HPDE6-E6E7 (cell line): ENCODE measurements around the gene KCNJ18.
"Not testable (repeated sequence)": the region's sequence is repeated elsewhere in the genome, so short reads cannot be mapped to it uniquely, and the experiment has no call there.

ENCODE experiments used
- DNase-seq: peaks from one replicate; pipeline ENCODE4 v3.0.0; 2011; ENCODE audit warnings: missing footprints; ENCODE audit errors: extremely low spot score

KCNJ18 gene

GRCh38 chr17:21671437-21671836 is 20.9 kb upstream of the KCNJ18 start:
- DNase-seq, result not testable (repeated sequence)

- not testable (repeated sequence) for DNase-seq
Observed at GRCh38 chr17:21671871-21672270, 20.5 kb upstream of the KCNJ18 start.

GRCh38 chr17:21673451-21674241 is 18.7 kb upstream of the KCNJ18 start:
- not testable (repeated sequence) for DNase-seq

GRCh38 chr17:21674242-21674731 is 18.0 kb upstream of the KCNJ18 start:
- no peak for DNase-seq

GRCh38 chr17:21674891-21675738 is 17.2 kb upstream of the KCNJ18 start:
- DNase-seq, result not testable (repeated sequence)

- DNase-seq, result not testable (repeated sequence)
Observed at GRCh38 chr17:21675739-21676130, 16.6 kb upstream of the KCNJ18 start.

- DNase-seq, result no peak
Observed at GRCh38 chr17:21676281-21677111, 15.8 kb upstream of the KCNJ18 start.

GRCh38 chr17:21677126-21677910 is 15.0 kb upstream of the KCNJ18 start:
- DNase-seq, result no peak

GRCh38 chr17:21677911-21678310 is 14.4 kb upstream of the KCNJ18 start:
- DNase-seq, result no peak

- DNase-seq, result no peak
Observed at GRCh38 chr17:21678393-21679081, 13.8 kb upstream of the KCNJ18 start.

- no peak for DNase-seq
Observed at GRCh38 chr17:21679256-21680146, 12.8 kb upstream of the KCNJ18 start.

- no peak for DNase-seq
Observed at GRCh38 chr17:21680366-21680765, 12.0 kb upstream of the KCNJ18 start.

GRCh38 chr17:21680850-21681351 is 11.4 kb upstream of the KCNJ18 start:
- DNase-seq, result not testable (repeated sequence)

- DNase-seq, result not testable (repeated sequence)
Observed at GRCh38 chr17:21681576-21681975, 10.7 kb upstream of the KCNJ18 start.

- DNase-seq, result not testable (repeated sequence)
Observed at GRCh38 chr17:21682130-21682529, 10.2 kb upstream of the KCNJ18 start.

- DNase-seq, result not testable (repeated sequence)
Observed at GRCh38 chr17:21683142-21683712, 9.1 kb upstream of the KCNJ18 start.

GRCh38 chr17:21683897-21684296 is 8.4 kb upstream of the KCNJ18 start:
- DNase-seq, result not testable (repeated sequence)

- not testable (repeated sequence) for DNase-seq
Observed at GRCh38 chr17:21684384-21684783, 7.9 kb upstream of the KCNJ18 start.
